LNCaP clone FGC (cell line): ENCODE results near the gene SNX18.

Experiments used
- DNase-seq: peaks from one replicate; pipeline ENCODE4 v3.0.0-alpha.2; 2011; ENCODE audit warnings: low read depth
- H3K4me3 ChIP-seq: 2 replicates; pipeline ENCODE4 v1.5.1; 2011; ENCODE audit warnings: mild to moderate bottlenecking, low read depth, low read length, control low read depth
- TF ChIP-seq, protein P1 (sequence below): IDR thresholded peaks from 2 replicates; pipeline ENCODE4 v1.5.1; 2012; ENCODE audit warnings: mild to moderate bottlenecking; ENCODE audit not compliant: control insufficient read depth, insufficient read depth; ENCODE audit errors: extremely low read depth

SNX18 gene

GRCh38 chr5:54548565-54548964, 31.0 kb downstream of the SNX18 start:
- H3K4me3 ChIP-seq: no peak overlapping the region
- DNase-seq: no peak
- TF ChIP-seq, protein P1, sequence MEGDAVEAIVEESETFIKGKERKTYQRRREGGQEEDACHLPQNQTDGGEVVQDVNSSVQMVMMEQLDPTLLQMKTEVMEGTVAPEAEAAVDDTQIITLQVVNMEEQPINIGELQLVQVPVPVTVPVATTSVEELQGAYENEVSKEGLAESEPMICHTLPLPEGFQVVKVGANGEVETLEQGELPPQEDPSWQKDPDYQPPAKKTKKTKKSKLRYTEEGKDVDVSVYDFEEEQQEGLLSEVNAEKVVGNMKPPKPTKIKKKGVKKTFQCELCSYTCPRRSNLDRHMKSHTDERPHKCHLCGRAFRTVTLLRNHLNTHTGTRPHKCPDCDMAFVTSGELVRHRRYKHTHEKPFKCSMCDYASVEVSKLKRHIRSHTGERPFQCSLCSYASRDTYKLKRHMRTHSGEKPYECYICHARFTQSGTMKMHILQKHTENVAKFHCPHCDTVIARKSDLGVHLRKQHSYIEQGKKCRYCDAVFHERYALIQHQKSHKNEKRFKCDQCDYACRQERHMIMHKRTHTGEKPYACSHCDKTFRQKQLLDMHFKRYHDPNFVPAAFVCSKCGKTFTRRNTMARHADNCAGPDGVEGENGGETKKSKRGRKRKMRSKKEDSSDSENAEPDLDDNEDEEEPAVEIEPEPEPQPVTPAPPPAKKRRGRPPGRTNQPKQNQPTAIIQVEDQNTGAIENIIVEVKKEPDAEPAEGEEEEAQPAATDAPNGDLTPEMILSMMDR: no peak

GRCh38 chr5:54551292-54551691, 33.7 kb downstream of the SNX18 start:
- TF ChIP-seq, protein P1: no peak
- H3K4me3 ChIP-seq: no peak overlapping the region
- no peak for DNase-seq

DNA sequence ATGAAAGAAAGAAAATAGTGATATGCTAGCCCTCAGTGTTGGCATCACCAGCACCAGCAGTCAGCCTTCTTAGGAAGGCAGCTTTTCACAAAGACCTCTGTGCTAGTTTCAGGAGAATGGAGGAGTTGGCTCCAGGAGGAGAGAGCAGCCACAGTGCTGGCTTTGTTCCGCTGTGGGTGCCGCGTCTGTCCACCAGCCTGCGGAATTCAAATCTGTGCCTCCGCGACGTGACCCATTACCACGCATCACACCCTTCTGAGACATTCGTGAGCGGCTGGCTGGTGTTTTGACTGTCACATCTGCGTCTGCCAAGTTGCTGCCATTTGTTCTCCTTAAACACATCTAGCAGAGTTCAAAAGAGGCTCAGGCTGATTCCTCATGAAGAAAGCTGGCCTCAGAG, 34.4 kb downstream of the SNX18 start:
- TF ChIP-seq, protein P1: no peak

DNA sequence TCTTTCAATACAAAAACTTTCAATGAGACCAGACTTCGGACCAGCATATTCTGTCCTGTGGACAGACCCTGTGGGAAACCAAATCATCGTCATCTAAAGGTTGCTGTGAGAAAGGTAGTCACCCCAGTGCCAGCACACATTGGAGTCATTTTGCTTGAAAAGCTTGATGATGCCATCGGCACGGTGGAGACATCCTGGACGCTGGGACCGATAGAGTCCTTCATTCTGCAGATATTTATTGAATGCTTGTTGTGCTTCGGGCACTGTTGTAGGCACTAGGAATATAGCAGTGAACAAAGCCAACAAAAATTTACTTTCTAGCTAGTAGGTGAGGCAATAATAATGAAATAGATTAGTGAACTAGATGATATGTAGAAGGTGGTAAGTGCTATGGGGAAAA, 34.9 kb downstream of the SNX18 start:
- no peak for DNase-seq

More for the DNA sequence above, 34.4 kb downstream of the SNX18 start:
- no peak overlapping the region for H3K4me3 ChIP-seq
- no peak for DNase-seq

DNA sequence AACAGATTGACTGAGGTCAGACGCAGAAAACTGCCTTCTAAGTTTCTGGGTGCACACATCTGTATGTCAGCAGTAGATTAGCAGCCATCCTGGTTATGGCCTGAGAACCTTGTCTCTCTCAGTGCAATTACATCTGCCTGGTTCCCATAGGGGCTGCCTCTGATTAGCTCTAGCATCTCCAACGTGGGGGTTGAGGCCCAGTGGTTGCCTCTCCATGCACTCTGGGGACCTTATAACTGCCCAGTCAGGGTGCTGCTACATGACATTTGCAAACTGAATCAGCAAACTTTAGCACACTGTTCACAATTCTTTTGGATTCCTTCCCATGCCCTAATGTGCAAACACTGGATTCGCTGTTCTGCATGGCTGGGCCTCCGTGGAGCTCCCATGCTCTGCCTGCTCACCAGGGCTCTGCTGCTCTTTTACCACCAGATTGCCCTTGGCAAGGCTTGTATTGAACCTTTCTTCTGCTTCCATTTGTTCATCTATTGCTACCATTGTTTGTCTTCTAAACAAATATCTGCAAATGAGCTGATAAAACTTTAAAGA, 36.2 kb downstream of the SNX18 start:
- TF ChIP-seq, protein P1: no peak
- no peak for DNase-seq
- H3K4me3 ChIP-seq: no peak overlapping the region

More for the DNA sequence above, 34.9 kb downstream of the SNX18 start:
- TF ChIP-seq, protein P1: no peak
- H3K4me3 ChIP-seq: no peak overlapping the region

GRCh38 chr5:54556141-54556540, 38.6 kb downstream of the SNX18 start:
- H3K4me3 ChIP-seq: no peak overlapping the region
- DNase-seq: no peak
- TF ChIP-seq, protein P1: no peak

- no peak overlapping the region for H3K4me3 ChIP-seq
- TF ChIP-seq, protein P1: no peak
- DNase-seq: no peak
Measured at GRCh38 chr5:54558362-54558761, 40.8 kb downstream of the SNX18 start.
